Posterior vena cava (tissue), 2 donors: ENCODE measurements around the gene RALGPS1. TPM values are rescaled to one million over a fixed set of nuclear protein-coding genes. Genes with fewer than 3 reads are reported as not detected.
"Not testable (repeated sequence)": the region's sequence is repeated elsewhere in the genome, so short reads cannot be mapped to it uniquely, and the experiment has no call there.

Source experiments
- DNase-seq: peaks from one replicate; pipeline ENCODE4 v3.0.0-alpha.2; 2020; ENCODE audit warnings: low spot score
- intact Hi-C, 2 donors: fragments of 100-400 bp; cut with DNase I; formaldehyde crosslinking; loops; one replicate each; pipeline versions ENCODE4 v1.14.1 to v1.14.2; 2022 to 2023
- total RNA-seq, 2 donors: library from RNA; stranded (reverse); fragmentation: NEBNext Ultra II Directional; extraction: Animal tissue kit (Norgen Biotek cat#: 25700); gene quantifications; one replicate each; pipeline ENCODE4 v1.2.1, GENCODE V29; 2021
- donor health status: DM: yes; HTN: yes; CAD: no.
- donor health status: DM: yes; HTN: yes; CAD: no.

RALGPS1 gene
- total RNA-seq, 2 donors from 2014 or later = 6.4 to 7.8 TPM

GRCh38 chr9:127133739-127134167, 219.2 kb downstream of the RALGPS1 start:
- DNase-seq = no peak
- intact Hi-C loops = no loop called here

- intact Hi-C loops = no loop called here
- DNase-seq = no peak
These were observed 220.6 kb downstream of the RALGPS1 start for GRCh38 chr9:127135056-127135745.

- DNase-seq = peak; percentile 57
- intact Hi-C loops = no loop called here
These were observed 221.7 kb downstream of the RALGPS1 start for GRCh38 chr9:127136081-127136879.

GRCh38 chr9:127136880-127137639, 222.5 kb downstream of the RALGPS1 start:
- intact Hi-C loops = no loop called here
- peak; percentile 26 for DNase-seq

- DNase-seq = no peak
- intact Hi-C loops = no loop called here
These were observed 223.2 kb downstream of the RALGPS1 start for GRCh38 chr9:127137640-127138360.

GRCh38 chr9:127138444-127138843, 223.9 kb downstream of the RALGPS1 start:
- intact Hi-C loops = no loop called here
- DNase-seq = no peak

GRCh38 chr9:127139071-127139731, 224.6 kb downstream of the RALGPS1 start:
- DNase-seq = no peak
- intact Hi-C loops = no loop called here

- intact Hi-C loops = no loop called here
- DNase-seq = no peak
These were observed 225.2 kb downstream of the RALGPS1 start for GRCh38 chr9:127139775-127140174.

GRCh38 chr9:127140181-127140580, 225.6 kb downstream of the RALGPS1 start:
- intact Hi-C loops = no loop called here

GRCh38 chr9:127140842-127141675, 226.5 kb downstream of the RALGPS1 start:
- no peak for DNase-seq
- intact Hi-C loops = no loop called here

More at GRCh38 chr9:127140181-127140580, 225.6 kb downstream of the RALGPS1 start:
- no peak for DNase-seq

- no peak for DNase-seq
These were observed 227.7 kb downstream of the RALGPS1 start for GRCh38 chr9:127142291-127142690.

GRCh38 chr9:127142931-127143464, 228.4 kb downstream of the RALGPS1 start:
- no peak for DNase-seq
- intact Hi-C loops = no loop called here

More at GRCh38 chr9:127142291-127142690, 227.7 kb downstream of the RALGPS1 start:
- intact Hi-C loops = no loop called here

GRCh38 chr9:127143920-127144465, 229.4 kb downstream of the RALGPS1 start:
- intact Hi-C loops = no loop called here
- DNase-seq = no peak

GRCh38 chr9:127144670-127145445, 230.3 kb downstream of the RALGPS1 start:
- DNase-seq = no peak
- intact Hi-C loops = no loop called here

GRCh38 chr9:127146841-127147240, 232.3 kb downstream of the RALGPS1 start:
- intact Hi-C loops, DNase-seq: not testable (repeated sequence)

- DNase-seq = no peak
- intact Hi-C loops = no loop called here
These were observed 232.7 kb downstream of the RALGPS1 start for GRCh38 chr9:127147251-127147650.

- intact Hi-C loops = no loop called here
- DNase-seq = no peak
These were observed 233.4 kb downstream of the RALGPS1 start for GRCh38 chr9:127148014-127148413.
